ENCODE data around the gene TMEM184A.
"Not testable (repeated sequence)": the region's sequence is repeated elsewhere in the genome, so short reads cannot be mapped to it uniquely, and the experiment has no call there.

Gene TMEM184A

DNA sequence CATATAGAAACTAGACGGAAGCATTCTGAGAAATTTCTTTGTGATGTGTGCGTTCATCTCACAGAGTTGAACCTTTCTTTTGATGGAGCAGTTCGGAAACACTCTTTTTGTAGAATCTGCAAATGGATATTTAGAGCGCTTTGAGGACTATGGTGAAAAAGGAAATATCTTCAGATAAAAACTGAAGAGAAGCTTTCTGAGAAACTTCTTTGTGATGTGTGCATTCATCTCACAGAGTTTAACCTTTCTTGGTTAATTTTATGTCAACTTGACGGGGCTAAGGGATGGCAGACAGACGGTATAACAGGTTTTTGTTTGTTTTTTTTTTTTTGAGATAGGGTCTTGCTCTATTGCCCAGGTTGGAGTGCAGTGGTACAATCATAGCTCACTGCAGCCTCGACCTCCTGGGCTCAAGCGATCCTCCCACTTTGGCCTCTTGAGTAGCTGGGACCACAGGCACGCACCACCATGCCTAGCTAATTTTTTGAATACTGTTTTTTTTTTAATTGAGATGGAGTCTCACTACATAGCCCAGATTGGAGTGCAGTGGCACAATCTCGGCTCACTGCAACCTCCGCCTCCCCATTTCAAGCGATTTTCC lies 36.6 kb downstream of the TMEM184A start:
- WGBS, 2 experiments (ENCODE audit: insufficient coverage in 2 of 2): 90 to 97% methylated on average over 10 to 11 of the region's 12 CpGs
- peaks cover 17% of the 10 kb centered on the region for H3K9me3 ChIP-seq (ENCODE audit: control insufficient read depth, low read length)
- not testable (repeated sequence) for H3K4me1 ChIP-seq (ENCODE audit: control insufficient read depth, insufficient read depth, low read length, poor library complexity, severe bottlenecking); H3K4me3 ChIP-seq (ENCODE audit: extremely low read depth, insufficient read depth, low read length, poor library complexity, severe bottlenecking); H3K27ac ChIP-seq (ENCODE audit: low read depth, low read length, severe bottlenecking); H3K36me3 ChIP-seq (ENCODE audit: control insufficient read depth, insufficient read depth, low read length)

DNA sequence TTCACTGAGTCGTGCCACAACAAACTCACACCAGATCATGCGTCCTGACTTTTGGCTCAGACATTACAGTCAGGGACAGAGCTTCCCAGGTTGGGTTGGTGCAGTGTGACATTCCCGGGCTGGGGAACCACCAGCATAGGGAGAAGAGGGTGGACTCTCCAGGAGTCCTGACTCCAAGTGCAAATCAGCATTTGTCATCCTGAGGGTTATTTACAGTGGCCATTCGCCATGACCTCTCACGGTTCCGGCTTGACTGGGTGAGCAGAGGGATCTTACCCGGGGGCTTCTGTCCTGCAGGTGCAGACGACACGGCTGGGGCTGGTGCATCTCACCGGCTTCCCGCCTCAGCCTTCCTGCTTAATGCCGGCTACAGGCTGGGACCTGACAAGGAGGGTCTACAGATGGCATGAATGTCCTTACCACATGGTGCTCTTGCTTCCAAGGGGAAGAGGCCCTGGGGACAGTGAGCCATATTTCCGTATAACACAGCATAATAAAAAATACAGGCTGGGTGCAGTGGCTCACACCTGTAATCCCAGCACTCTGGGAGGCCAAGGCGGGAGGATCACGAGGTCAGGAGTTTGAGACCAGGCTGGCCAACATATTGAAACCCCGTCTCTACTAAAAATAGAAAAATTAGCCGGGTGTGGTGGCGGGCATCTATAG lies 39.3 kb downstream of the TMEM184A start:
- Histone ChIP-seq H3K27ac (ENCODE audit: low read depth, low read length, severe bottlenecking) (no peak overlapping the region), H3K4me1 (ENCODE audit: control insufficient read depth, insufficient read depth, low read length, poor library complexity, severe bottlenecking) (peaks cover 9% of the 10 kb centered on the region), H3K9me3 (ENCODE audit: control insufficient read depth, low read length) (peaks cover 17% of the 10 kb centered on the region), H3K4me3 (ENCODE audit: extremely low read depth, insufficient read depth, low read length, poor library complexity, severe bottlenecking) (no peak overlapping the region), H3K36me3 (ENCODE audit: control insufficient read depth, insufficient read depth, low read length) (no peaks in the 10 kb centered on the region)
- WGBS, 2 experiments (ENCODE audit: insufficient coverage in 2 of 2): 90 to 95% methylated on average over 12 to 17 of the region's 18 CpGs

DNA sequence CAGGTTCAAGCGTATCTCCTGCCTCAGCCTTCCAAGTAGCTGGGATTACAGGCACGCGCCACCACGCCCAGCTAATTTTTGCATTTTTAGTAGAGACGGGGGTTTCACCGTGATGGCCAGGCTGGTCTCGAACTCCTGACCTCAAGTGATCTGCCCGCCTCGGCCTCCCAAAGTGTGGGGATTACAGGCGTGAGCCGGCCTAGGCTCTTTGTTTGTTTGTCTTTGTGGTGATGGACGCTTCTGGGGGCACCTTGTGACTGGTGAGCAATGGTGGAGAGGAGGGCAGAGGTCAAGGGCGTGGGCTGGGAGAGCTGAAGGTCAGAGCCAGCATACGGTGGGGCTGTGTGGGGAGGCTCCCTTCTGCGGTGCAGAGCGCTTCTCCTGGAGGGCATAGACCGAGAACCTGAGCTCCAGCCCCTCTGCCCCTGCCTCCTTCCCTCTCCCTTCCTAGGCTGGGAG lies 40.5 kb downstream of the TMEM184A start:
- not testable (repeated sequence) for H3K4me3 ChIP-seq (ENCODE audit: extremely low read depth, insufficient read depth, low read length, poor library complexity, severe bottlenecking); H3K4me1 ChIP-seq (ENCODE audit: control insufficient read depth, insufficient read depth, low read length, poor library complexity, severe bottlenecking); H3K36me3 ChIP-seq (ENCODE audit: control insufficient read depth, insufficient read depth, low read length); H3K27ac ChIP-seq (ENCODE audit: low read depth, low read length, severe bottlenecking)
- H3K9me3 ChIP-seq (ENCODE audit: control insufficient read depth, low read length): peaks cover 17% of the 10 kb centered on the region
- 86 to 93% methylated on average over 11 to 15 of the region's 17 CpGs for WGBS, 2 experiments (ENCODE audit: insufficient coverage in 2 of 2)

DNA sequence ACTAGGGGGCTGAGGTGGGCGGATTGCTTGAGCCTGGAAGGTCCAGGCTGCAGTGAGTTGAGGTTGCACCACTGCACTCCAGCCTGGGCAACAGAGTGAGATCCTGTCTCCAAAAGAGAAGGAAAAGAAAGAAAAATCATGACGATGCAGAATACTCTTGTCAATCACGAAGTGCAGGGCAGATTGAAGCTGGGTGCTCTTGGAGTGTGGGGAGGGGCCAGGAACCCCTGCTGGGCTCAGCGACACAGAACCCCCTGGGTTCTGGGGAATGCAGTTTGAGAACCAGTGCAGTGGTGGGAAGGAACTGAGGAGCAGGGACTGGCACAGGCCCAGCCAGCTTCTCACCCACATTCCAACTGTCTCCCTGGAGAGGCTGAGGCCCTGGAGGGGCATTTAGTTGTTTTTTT lies 41.0 kb downstream of the TMEM184A start:
- H3K4me3 ChIP-seq (ENCODE audit: extremely low read depth, insufficient read depth, low read length, poor library complexity, severe bottlenecking): no peak overlapping the region
- no peaks in the 10 kb centered on the region for H3K36me3 ChIP-seq (ENCODE audit: control insufficient read depth, insufficient read depth, low read length)
- H3K27ac ChIP-seq (ENCODE audit: low read depth, low read length, severe bottlenecking): no peak overlapping the region
- 73 to 94% methylated on average over 4 of the region's 4 CpGs for WGBS, 2 experiments (ENCODE audit: insufficient coverage in 2 of 2)
- peaks cover 5% of the 10 kb centered on the region for H3K4me1 ChIP-seq (ENCODE audit: control insufficient read depth, insufficient read depth, low read length, poor library complexity, severe bottlenecking)
- peaks cover 15% of the 10 kb centered on the region for H3K9me3 ChIP-seq (ENCODE audit: control insufficient read depth, low read length)

DNA sequence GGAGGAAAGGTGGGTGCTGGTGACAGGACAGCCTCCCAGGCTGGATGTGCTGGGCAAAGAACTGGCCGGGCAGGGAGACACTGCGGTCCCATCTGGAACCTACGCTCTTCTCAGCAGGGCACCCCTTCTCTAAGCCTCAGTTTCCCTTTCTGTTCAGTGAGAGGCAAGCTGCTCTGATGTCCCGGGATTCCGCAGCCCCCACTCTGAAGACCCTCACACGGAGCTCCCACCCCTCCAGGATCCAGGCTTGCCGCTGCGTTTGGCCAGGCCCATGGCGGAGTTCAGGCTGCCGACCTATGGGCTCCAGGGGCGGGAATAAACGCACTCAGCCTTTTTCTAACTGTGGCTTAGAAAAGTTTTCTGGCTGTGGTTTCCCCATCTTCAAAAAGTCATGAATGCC lies 41.6 kb downstream of the TMEM184A start:
- Histone ChIP-seq H3K9me3 (ENCODE audit: control insufficient read depth, low read length) (peaks cover 10% of the 10 kb centered on the region), H3K4me1 (ENCODE audit: control insufficient read depth, insufficient read depth, low read length, poor library complexity, severe bottlenecking) (peaks cover 5% of the 10 kb centered on the region), H3K36me3 (ENCODE audit: control insufficient read depth, insufficient read depth, low read length) (no peaks in the 10 kb centered on the region), H3K27ac (ENCODE audit: low read depth, low read length, severe bottlenecking) (no peak overlapping the region), H3K4me3 (ENCODE audit: extremely low read depth, insufficient read depth, low read length, poor library complexity, severe bottlenecking) (no peak overlapping the region)
- 86 to 90% methylated on average over 10 to 12 of the region's 12 CpGs for WGBS, 2 experiments (ENCODE audit: insufficient coverage in 2 of 2)

DNA sequence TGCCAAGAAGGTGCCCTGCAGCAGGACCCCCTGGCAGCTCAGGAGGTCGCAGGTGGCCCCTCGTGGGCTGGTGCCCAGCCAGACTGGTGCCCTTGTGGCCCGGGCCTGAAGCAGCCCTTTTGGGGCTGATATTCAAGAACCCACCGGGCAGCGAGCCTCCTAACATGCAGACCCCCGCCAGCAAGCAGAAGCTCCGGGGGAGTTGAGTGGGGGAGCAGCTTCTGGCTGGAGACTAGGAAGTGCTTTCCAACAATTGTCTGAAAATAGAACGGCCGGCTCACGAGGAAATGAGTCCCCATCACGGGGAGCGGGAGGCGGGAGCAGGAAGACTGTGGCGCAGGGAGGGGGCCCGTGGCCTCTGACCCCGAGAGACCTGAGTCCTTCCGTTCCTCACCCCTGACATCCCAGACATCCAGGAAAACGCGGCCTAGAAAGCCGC lies 42.3 kb downstream of the TMEM184A start:
- Histone ChIP-seq H3K9me3 (ENCODE audit: control insufficient read depth, low read length) (peaks cover 3% of the 10 kb centered on the region), H3K36me3 (ENCODE audit: control insufficient read depth, insufficient read depth, low read length) (no peaks in the 10 kb centered on the region), H3K27ac (ENCODE audit: low read depth, low read length, severe bottlenecking) (peak overlapping the region; percentile 87), H3K4me1 (ENCODE audit: control insufficient read depth, insufficient read depth, low read length, poor library complexity, severe bottlenecking) (peaks cover 5% of the 10 kb centered on the region), H3K4me3 (ENCODE audit: extremely low read depth, insufficient read depth, low read length, poor library complexity, severe bottlenecking) (no peak overlapping the region)
- 81 to 84% methylated on average over 11 to 18 of the region's 20 CpGs for WGBS, 2 experiments (ENCODE audit: insufficient coverage in 2 of 2)

DNA sequence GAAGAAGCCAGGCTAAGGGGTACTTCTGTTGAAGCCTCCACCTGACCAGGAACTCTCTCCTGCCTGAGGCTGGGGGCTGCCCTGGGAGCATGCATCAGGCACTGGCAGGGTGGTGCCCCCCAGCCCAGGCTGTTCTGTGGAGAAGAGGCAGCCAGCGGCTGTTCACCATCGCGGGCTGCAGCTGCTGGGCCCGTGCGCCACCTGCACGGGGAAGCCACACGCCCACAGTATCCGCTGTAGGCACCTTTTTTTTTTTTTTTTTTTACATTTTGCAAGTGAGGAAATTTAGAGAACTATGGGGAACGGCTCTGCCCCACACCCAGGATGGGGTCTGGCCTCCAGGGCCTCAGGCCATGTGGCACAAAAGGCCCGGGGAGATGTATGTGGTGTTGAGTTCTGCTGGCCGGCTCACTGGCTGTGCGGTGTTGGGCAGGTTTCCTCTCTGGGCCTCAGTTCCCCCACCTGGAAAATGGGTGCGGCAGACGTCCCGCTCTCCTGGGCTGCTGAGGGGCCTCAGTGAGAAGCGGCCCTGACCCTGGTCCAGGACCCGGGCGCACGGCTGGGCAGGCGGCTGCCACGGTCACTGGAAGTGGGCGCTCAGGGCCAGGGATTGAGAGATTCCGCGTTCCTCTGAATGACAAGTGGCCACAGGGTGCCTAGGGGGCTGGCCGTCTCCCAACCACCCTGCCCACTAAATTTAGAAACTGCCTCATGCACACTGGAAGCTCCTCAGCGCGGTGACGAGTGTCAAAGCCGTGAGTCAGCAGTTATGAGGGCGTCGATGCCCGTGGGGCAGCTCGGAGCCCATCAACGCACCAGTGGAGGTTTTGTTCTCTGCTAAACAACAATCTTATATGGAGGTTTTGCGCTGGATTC lies 43.0 kb downstream of the TMEM184A start:
- WGBS, 2 experiments (ENCODE audit: insufficient coverage in 2 of 2): 89 to 90% methylated on average over 25 to 26 of the region's 35 CpGs
- no peak overlapping the region for H3K4me3 ChIP-seq (ENCODE audit: extremely low read depth, insufficient read depth, low read length, poor library complexity, severe bottlenecking)
- peak overlapping the region; percentile 87 for H3K27ac ChIP-seq (ENCODE audit: low read depth, low read length, severe bottlenecking)
- peaks cover 5% of the 10 kb centered on the region for H3K4me1 ChIP-seq (ENCODE audit: control insufficient read depth, insufficient read depth, low read length, poor library complexity, severe bottlenecking)
- H3K9me3 ChIP-seq (ENCODE audit: control insufficient read depth, low read length): no peaks in the 10 kb centered on the region
- no peaks in the 10 kb centered on the region for H3K36me3 ChIP-seq (ENCODE audit: control insufficient read depth, insufficient read depth, low read length)

DNA sequence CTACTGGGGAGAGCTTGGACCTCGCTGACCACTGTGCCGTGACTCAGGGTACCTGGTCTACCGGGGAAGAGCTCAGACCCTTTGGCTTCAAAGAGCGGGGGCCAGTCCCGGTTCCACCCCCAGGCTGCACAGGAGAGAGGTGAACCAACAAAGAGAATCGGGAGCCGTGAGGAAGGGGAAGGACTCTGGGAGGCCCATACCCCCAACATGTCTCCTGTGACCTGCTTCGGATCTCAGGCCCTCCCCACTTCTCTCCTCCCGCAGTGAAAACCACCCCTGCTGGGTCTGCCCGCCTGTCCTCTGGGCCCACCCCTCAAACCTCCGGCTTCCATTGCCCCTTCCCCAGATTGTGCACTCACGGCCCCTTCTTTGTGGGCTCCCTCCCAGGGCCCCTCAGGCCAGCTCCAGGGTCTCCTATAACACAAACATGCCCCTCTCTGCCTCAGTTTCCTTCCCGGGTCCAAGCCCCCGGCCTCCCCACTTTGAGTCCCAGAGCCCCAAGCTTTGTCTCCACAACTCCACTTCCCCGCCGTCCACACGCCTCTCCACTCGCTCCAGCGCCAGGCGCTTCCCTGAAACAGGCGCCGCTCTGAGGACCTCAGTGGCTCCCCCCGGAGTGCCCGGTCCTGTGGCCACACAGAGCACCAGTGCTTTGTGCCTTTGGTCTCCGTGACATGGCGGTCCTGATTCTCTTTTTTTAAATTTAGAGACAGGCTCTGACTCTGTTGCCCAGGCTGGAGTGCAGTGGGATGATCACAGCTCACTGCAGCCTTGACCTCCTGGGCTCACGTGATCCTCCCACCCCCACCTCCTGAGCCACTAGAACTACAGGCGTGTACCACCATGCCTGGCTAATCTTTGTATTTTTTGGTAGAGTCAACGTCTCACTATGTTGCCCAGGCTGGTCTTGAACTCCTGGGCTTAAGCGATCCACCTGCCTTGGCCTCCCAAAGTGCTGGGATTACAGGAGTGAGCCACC lies 44.3 kb downstream of the TMEM184A start:
- H3K4me3 ChIP-seq (ENCODE audit: extremely low read depth, insufficient read depth, low read length, poor library complexity, severe bottlenecking): no peak overlapping the region
- WGBS, 2 experiments (ENCODE audit: insufficient coverage in 2 of 2): 92 to 95% methylated on average over 25 to 30 of the region's 30 CpGs
- H3K27ac ChIP-seq (ENCODE audit: low read depth, low read length, severe bottlenecking): no peak overlapping the region
- no peaks in the 10 kb centered on the region for H3K36me3 ChIP-seq (ENCODE audit: control insufficient read depth, insufficient read depth, low read length)
- peaks cover 5% of the 10 kb centered on the region for H3K4me1 ChIP-seq (ENCODE audit: control insufficient read depth, insufficient read depth, low read length, poor library complexity, severe bottlenecking)
- no peaks in the 10 kb centered on the region for H3K9me3 ChIP-seq (ENCODE audit: control insufficient read depth, low read length)

DNA sequence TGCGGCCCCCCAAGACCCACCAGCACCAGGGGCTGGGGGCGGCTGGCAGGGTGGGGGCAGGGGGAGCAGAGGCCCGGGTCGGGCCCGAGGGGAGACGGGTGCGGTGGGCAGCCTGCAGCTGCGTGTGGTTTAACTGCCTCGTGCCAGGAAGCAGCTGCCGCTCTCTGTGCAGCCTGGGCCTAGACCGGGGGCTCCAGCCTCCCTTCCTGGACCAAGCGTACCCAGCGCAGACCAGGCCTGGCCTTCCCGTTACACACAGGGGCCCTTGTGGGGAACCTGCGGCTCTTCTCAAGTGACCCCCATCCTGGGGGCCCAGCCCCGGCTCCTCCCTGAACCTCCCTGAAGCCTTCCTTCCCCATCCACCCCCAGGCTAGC lies 45.2 kb downstream of the TMEM184A start:
- no peaks in the 10 kb centered on the region for H3K9me3 ChIP-seq (ENCODE audit: control insufficient read depth, low read length)
- no peak overlapping the region for H3K27ac ChIP-seq (ENCODE audit: low read depth, low read length, severe bottlenecking)
- H3K4me1 ChIP-seq (ENCODE audit: control insufficient read depth, insufficient read depth, low read length, poor library complexity, severe bottlenecking): peaks cover 9% of the 10 kb centered on the region
- no peaks in the 10 kb centered on the region for H3K36me3 ChIP-seq (ENCODE audit: control insufficient read depth, insufficient read depth, low read length)
- 89 to 96% methylated on average over 12 to 13 of the region's 16 CpGs for WGBS, 2 experiments (ENCODE audit: insufficient coverage in 2 of 2)
- no peak overlapping the region for H3K4me3 ChIP-seq (ENCODE audit: extremely low read depth, insufficient read depth, low read length, poor library complexity, severe bottlenecking)

DNA sequence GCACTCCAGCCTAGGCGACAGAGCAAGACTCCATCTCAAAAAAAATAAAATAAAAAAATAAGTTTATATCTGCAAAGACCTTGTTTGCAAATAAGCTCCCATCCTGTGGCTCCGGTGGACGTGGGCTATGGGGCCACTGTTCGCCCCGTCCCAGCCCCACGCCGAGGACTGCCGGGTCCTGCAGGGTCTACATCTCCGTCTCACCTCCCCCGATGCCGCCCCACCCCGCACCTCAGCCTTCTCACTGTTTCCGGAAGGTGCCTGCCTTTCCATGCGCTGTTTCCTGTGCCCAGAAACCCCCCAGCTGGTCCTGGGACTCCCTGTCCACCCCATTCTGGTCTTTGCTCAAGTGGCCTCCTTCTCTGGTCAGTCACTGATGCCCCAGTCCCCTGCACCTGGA lies 46.8 kb downstream of the TMEM184A start:
- H3K4me1 ChIP-seq (ENCODE audit: control insufficient read depth, insufficient read depth, low read length, poor library complexity, severe bottlenecking): peaks cover 9% of the 10 kb centered on the region
- 95 to 97% methylated on average over 13 of the region's 14 CpGs for WGBS, 2 experiments (ENCODE audit: insufficient coverage in 2 of 2)
- H3K4me3 ChIP-seq (ENCODE audit: extremely low read depth, insufficient read depth, low read length, poor library complexity, severe bottlenecking): no peak overlapping the region
- no peaks in the 10 kb centered on the region for H3K9me3 ChIP-seq (ENCODE audit: control insufficient read depth, low read length)
- H3K36me3 ChIP-seq (ENCODE audit: control insufficient read depth, insufficient read depth, low read length): no peaks in the 10 kb centered on the region
- no peak overlapping the region for H3K27ac ChIP-seq (ENCODE audit: low read depth, low read length, severe bottlenecking)

Measured in mesodermal cell (in vitro differentiated cells).